ENCODE data around the gene PALB2. TPM values are rescaled to one million over a fixed set of nuclear protein-coding genes. Genes with fewer than 3 reads are reported as not detected.

PALB2 gene
- total RNA-seq, 5 donors from 2014 or later (not counting 1 experiment from before 2014, with no cell fraction given): 7.9 to 13.1 (median 12.5) TPM

GRCh38 chr16:23580391-23580790 lies 60.7 kb downstream of the PALB2 start:
- ATAC-seq (replicated peaks in 1 of 4) (no peak), DNase-seq (no peak)
- no peak overlapping the region for H3K27ac ChIP-seq (ENCODE audit: low read length)
- H3K27ac Mint-ChIP-seq: no peak overlapping the region
- no peaks in the 10 kb centered on the region for H3K27me3 Mint-ChIP-seq
- H3K4me3 ChIP-seq (ENCODE audit: control insufficient read depth in 1 of 2, extremely low read depth in 1 of 2, low read length in 1 of 2): no peak overlapping the region
- no peaks in the 10 kb centered on the region for H3K4me1 ChIP-seq (ENCODE audit: control insufficient read depth in 1 of 2, extremely low read depth in 1 of 2, insufficient read depth in 2 of 2, low read length in 2 of 2)
- ChIA-PET POLR2A (no interaction called here), CTCF (no interaction called here)
- H3K36me3 Mint-ChIP-seq: peaks cover 27% of the 10 kb centered on the region
- H3K4me1 Mint-ChIP-seq: no peaks in the 10 kb centered on the region
- no peaks in the 10 kb centered on the region for H3K9me3 ChIP-seq
- H3K9me3 Mint-ChIP-seq: no peaks in the 10 kb centered on the region
- H3K4me3 Mint-ChIP-seq: no peak overlapping the region
- H3K27me3 ChIP-seq (replicated peaks in 1 of 2; ENCODE audit: control insufficient read depth in 2 of 2, extremely low read depth in 1 of 2, insufficient read depth in 2 of 2, low read length in 1 of 2): no peaks in the 10 kb centered on the region
- H3K36me3 ChIP-seq (ENCODE audit: control insufficient read depth in 2 of 2, extremely low read depth in 1 of 2, insufficient read depth in 1 of 2, low read length in 1 of 2): peaks cover 0 to 46% of the 10 kb centered on the region in 2 donors

DNA sequence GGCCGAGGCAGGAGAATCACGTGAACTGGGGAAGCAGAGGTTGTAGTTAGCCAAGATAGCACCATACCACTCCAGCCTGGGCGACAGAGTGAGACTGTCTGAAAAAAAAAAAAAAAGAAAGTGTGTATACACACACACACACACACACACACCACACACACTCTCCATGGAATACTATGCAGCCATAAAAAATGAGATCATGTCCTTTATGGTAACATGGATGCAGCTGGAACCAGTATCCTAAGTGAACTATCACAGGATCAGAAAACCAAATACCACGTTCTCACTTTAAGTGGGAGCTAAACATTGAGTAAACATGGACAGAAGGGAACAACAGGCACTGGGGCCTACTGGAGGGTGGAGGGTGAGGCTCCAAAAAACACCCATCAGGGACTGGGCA lies 61.7 kb downstream of the PALB2 start:
- ChIA-PET POLR2A (no interaction called here), CTCF (no interaction called here)
- no peak overlapping the region for H3K27ac ChIP-seq (ENCODE audit: low read length)
- no peaks in the 10 kb centered on the region for H3K27me3 ChIP-seq (replicated peaks in 1 of 2; ENCODE audit: control insufficient read depth in 2 of 2, extremely low read depth in 1 of 2, insufficient read depth in 2 of 2, low read length in 1 of 2)
- no peak overlapping the region for H3K27ac Mint-ChIP-seq
- no peaks in the 10 kb centered on the region for H3K9me3 Mint-ChIP-seq
- H3K4me1 ChIP-seq (ENCODE audit: control insufficient read depth in 1 of 2, extremely low read depth in 1 of 2, insufficient read depth in 2 of 2, low read length in 2 of 2): no peaks in the 10 kb centered on the region
- WGBS (ENCODE audit: insufficient coverage): no CpG with 5 or more reads among the region's 4 CpGs
- H3K27me3 Mint-ChIP-seq: no peaks in the 10 kb centered on the region
- peaks cover 28% of the 10 kb centered on the region for H3K36me3 Mint-ChIP-seq
- no peaks in the 10 kb centered on the region for H3K9me3 ChIP-seq
- H3K36me3 ChIP-seq (ENCODE audit: control insufficient read depth in 2 of 2, extremely low read depth in 1 of 2, insufficient read depth in 1 of 2, low read length in 1 of 2): peaks cover 0 to 37% of the 10 kb centered on the region in 2 donors
- H3K4me3 Mint-ChIP-seq: no peak overlapping the region
- no peak overlapping the region for H3K4me3 ChIP-seq (ENCODE audit: control insufficient read depth in 1 of 2, extremely low read depth in 1 of 2, low read length in 1 of 2)
- ATAC-seq (replicated peaks in 1 of 4) (no peak), DNase-seq (no peak)
- no peaks in the 10 kb centered on the region for H3K4me1 Mint-ChIP-seq

GRCh38 chr16:23578101-23578830 lies 62.8 kb downstream of the PALB2 start:
- DNase-seq (no peak), ATAC-seq (replicated peaks in 1 of 4) (no peak)
- Histone ChIP-seq H3K27me3 (replicated peaks in 1 of 2; ENCODE audit: control insufficient read depth in 2 of 2, extremely low read depth in 1 of 2, insufficient read depth in 2 of 2, low read length in 1 of 2) (no peaks in the 10 kb centered on the region), H3K4me3 (ENCODE audit: control insufficient read depth in 1 of 2, extremely low read depth in 1 of 2, low read length in 1 of 2) (no peak overlapping the region), H3K4me1 (ENCODE audit: control insufficient read depth in 1 of 2, extremely low read depth in 1 of 2, insufficient read depth in 2 of 2, low read length in 2 of 2) (no peaks in the 10 kb centered on the region), H3K9me3 (no peaks in the 10 kb centered on the region), H3K27ac (ENCODE audit: low read length) (no peak overlapping the region), H3K36me3 (ENCODE audit: control insufficient read depth in 2 of 2, extremely low read depth in 1 of 2, insufficient read depth in 1 of 2, low read length in 1 of 2) (peaks cover 0 to 35% of the 10 kb centered on the region in 2 donors)
- POLR2A ChIA-PET: no interaction called here
- no peak overlapping the region for H3K4me3 Mint-ChIP-seq
- no peak overlapping the region for H3K27ac Mint-ChIP-seq
- no peaks in the 10 kb centered on the region for H3K4me1 Mint-ChIP-seq
- 100% methylated on average over 2 of the region's 5 CpGs for whole genome bisulfite sequencing (ENCODE audit: insufficient coverage)
- H3K36me3 Mint-ChIP-seq: peaks cover 24% of the 10 kb centered on the region
- no peaks in the 10 kb centered on the region for H3K27me3 Mint-ChIP-seq
- H3K9me3 Mint-ChIP-seq: no peaks in the 10 kb centered on the region
- CTCF ChIA-PET: no interaction called here

DNA sequence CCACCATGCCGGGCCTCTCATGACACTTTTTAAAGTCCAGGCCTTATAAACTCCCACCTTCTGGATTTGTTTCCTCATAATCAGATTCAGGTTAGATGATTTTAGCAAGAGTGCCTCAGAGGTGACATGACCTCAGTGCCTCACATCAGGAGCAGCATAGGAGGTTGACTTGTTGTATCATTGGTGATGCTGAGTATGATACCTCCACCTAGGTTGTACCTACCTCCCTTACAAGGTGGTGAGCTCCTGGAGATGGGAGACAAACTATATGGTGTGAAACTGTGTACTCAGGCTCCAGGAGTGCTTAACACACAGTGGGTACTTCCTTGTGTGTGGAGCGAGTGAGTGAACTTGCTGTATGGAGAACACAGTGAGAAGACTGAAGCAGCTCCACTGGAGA lies 63.6 kb downstream of the PALB2 start:
- Histone ChIP-seq H3K4me1 (ENCODE audit: control insufficient read depth in 1 of 2, extremely low read depth in 1 of 2, insufficient read depth in 2 of 2, low read length in 2 of 2) (no peaks in the 10 kb centered on the region), H3K27me3 (replicated peaks in 1 of 2; ENCODE audit: control insufficient read depth in 2 of 2, extremely low read depth in 1 of 2, insufficient read depth in 2 of 2, low read length in 1 of 2) (no peaks in the 10 kb centered on the region), H3K36me3 (ENCODE audit: control insufficient read depth in 2 of 2, extremely low read depth in 1 of 2, insufficient read depth in 1 of 2, low read length in 1 of 2) (peaks cover 1 to 42% of the 10 kb centered on the region in 2 donors), H3K4me3 (ENCODE audit: control insufficient read depth in 1 of 2, extremely low read depth in 1 of 2, low read length in 1 of 2) (no peak overlapping the region), H3K27ac (ENCODE audit: low read length) (no peak overlapping the region), H3K9me3 (no peaks in the 10 kb centered on the region)
- Mint-ChIP-seq H3K9me3 (no peaks in the 10 kb centered on the region), H3K36me3 (peaks cover 24% of the 10 kb centered on the region), H3K27ac (no peak overlapping the region), H3K4me3 (no peak overlapping the region), H3K4me1 (no peaks in the 10 kb centered on the region), H3K27me3 (no peaks in the 10 kb centered on the region)
- POLR2A ChIA-PET: no interaction called here
- no peak for DNase-seq
- WGBS (ENCODE audit: insufficient coverage): 90% methylated on average over 1 of the region's 2 CpGs
- CTCF ChIA-PET: no interaction called here
- ATAC-seq (replicated peaks in 1 of 4): no peak

- Histone ChIP-seq H3K36me3 (ENCODE audit: control insufficient read depth in 2 of 2, extremely low read depth in 1 of 2, insufficient read depth in 1 of 2, low read length in 1 of 2) (peaks cover 8 to 48% of the 10 kb centered on the region in 2 donors), H3K9me3 (no peaks in the 10 kb centered on the region), H3K27me3 (replicated peaks in 1 of 2; ENCODE audit: control insufficient read depth in 2 of 2, extremely low read depth in 1 of 2, insufficient read depth in 2 of 2, low read length in 1 of 2) (no peaks in the 10 kb centered on the region), H3K4me1 (ENCODE audit: control insufficient read depth in 1 of 2, extremely low read depth in 1 of 2, insufficient read depth in 2 of 2, low read length in 2 of 2) (no peaks in the 10 kb centered on the region), H3K4me3 (ENCODE audit: control insufficient read depth in 1 of 2, extremely low read depth in 1 of 2, low read length in 1 of 2) (no peak overlapping the region), H3K27ac (ENCODE audit: low read length) (no peak overlapping the region)
- ChIA-PET CTCF (interaction anchor here in 1 of 2 donors (1.7 kb wide), 1 partner anchor 21 kb away, joined by 4 read pairs; the partner anchor contains the start of gene NDUFAB1), POLR2A (no interaction called here)
- no peaks in the 10 kb centered on the region for H3K9me3 Mint-ChIP-seq
- ATAC-seq (replicated peaks in 1 of 4) (no peak), DNase-seq (no peak)
- H3K36me3 Mint-ChIP-seq: peaks cover 30% of the 10 kb centered on the region
- peaks cover 0 to 3% (median 0%) of the 10 kb centered on the region in 3 donors for H3K4me1 Mint-ChIP-seq
- no peak overlapping the region for H3K4me3 Mint-ChIP-seq
- H3K27me3 Mint-ChIP-seq: no peaks in the 10 kb centered on the region
- no CpG with 5 or more reads among the region's 3 CpGs for WGBS (ENCODE audit: insufficient coverage)
- no peak overlapping the region for H3K27ac Mint-ChIP-seq
Measured at GRCh38 chr16:23575834-23576233, 65.3 kb downstream of the PALB2 start.

DNA sequence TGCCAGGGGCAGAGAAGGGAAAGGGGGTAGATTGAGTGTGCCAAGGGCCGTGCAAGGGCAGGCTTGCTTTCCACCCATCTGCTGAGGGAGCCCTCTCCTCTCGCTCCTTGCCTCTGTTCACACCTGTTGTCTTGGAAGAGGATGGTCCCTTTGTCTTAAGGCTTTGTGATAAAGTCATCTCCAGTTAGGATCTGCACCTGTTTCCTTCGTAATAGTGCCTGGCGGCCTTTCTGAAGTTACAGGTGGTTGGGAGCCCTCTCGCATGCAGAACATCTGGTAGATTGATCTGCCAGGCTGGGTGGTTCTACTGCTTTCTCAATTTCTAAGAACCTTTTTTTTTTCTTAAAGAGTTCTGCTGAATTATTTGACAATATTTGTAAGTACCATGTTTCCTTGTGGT lies 67.3 kb downstream of the PALB2 start:
- DNase-seq (no peak), ATAC-seq (replicated peaks in 1 of 4) (no peak)
- H3K27ac Mint-ChIP-seq: no peak overlapping the region
- H3K4me3 Mint-ChIP-seq: no peak overlapping the region
- H3K27ac ChIP-seq (ENCODE audit: low read length): no peak overlapping the region
- no peaks in the 10 kb centered on the region for H3K4me1 ChIP-seq (ENCODE audit: control insufficient read depth in 1 of 2, extremely low read depth in 1 of 2, insufficient read depth in 2 of 2, low read length in 2 of 2)
- H3K4me3 ChIP-seq (ENCODE audit: control insufficient read depth in 1 of 2, extremely low read depth in 1 of 2, low read length in 1 of 2): no peak overlapping the region
- H3K36me3 ChIP-seq (ENCODE audit: control insufficient read depth in 2 of 2, extremely low read depth in 1 of 2, insufficient read depth in 1 of 2, low read length in 1 of 2): peaks cover 8 to 48% of the 10 kb centered on the region in 2 donors
- POLR2A ChIA-PET: no interaction called here
- H3K27me3 ChIP-seq (replicated peaks in 1 of 2; ENCODE audit: control insufficient read depth in 2 of 2, extremely low read depth in 1 of 2, insufficient read depth in 2 of 2, low read length in 1 of 2): no peaks in the 10 kb centered on the region
- peaks cover 0 to 3% (median 0%) of the 10 kb centered on the region in 3 donors for H3K4me1 Mint-ChIP-seq
- H3K36me3 Mint-ChIP-seq: peaks cover 26% of the 10 kb centered on the region
- WGBS (ENCODE audit: insufficient coverage): 64% methylated on average over 4 of the region's 5 CpGs
- CTCF ChIA-PET: no interaction called here
- H3K9me3 ChIP-seq: no peaks in the 10 kb centered on the region
- H3K9me3 Mint-ChIP-seq: no peaks in the 10 kb centered on the region
- H3K27me3 Mint-ChIP-seq: no peaks in the 10 kb centered on the region

DNA sequence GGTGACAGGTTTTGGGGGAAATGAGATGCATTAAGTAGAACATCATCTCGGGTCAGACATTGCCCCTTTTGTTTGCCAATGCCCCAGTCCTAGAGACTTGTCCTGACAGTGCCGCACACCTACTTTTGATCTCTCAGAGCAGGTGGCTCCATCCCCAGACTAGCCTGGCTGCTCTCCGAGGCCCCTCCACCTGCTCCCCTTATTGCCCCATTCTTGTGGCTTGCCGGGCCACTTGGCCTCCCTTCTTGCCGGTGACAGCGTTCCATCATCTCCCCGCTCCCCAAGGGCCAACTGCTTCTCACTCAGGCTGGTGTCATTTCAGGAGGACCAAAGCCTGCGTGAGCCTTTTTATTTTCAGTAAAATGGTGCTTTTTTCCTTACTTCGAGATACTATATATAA lies 68.7 kb downstream of the PALB2 start:
- Histone ChIP-seq H3K4me3 (ENCODE audit: control insufficient read depth in 1 of 2, extremely low read depth in 1 of 2, low read length in 1 of 2) (no peak overlapping the region), H3K27me3 (replicated peaks in 1 of 2; ENCODE audit: control insufficient read depth in 2 of 2, extremely low read depth in 1 of 2, insufficient read depth in 2 of 2, low read length in 1 of 2) (no peaks in the 10 kb centered on the region), H3K36me3 (ENCODE audit: control insufficient read depth in 2 of 2, extremely low read depth in 1 of 2, insufficient read depth in 1 of 2, low read length in 1 of 2) (peaks cover 8 to 52% of the 10 kb centered on the region in 2 donors), H3K4me1 (ENCODE audit: control insufficient read depth in 1 of 2, extremely low read depth in 1 of 2, insufficient read depth in 2 of 2, low read length in 2 of 2) (no peaks in the 10 kb centered on the region), H3K9me3 (no peaks in the 10 kb centered on the region), H3K27ac (ENCODE audit: low read length) (no peak overlapping the region)
- H3K4me3 Mint-ChIP-seq: no peak overlapping the region
- no peak for DNase-seq
- WGBS (ENCODE audit: insufficient coverage): 96% methylated on average over 7 of the region's 9 CpGs
- ChIA-PET POLR2A (no interaction called here), CTCF (no interaction called here)
- ATAC-seq (replicated peaks in 1 of 4): no peak
- H3K4me1 Mint-ChIP-seq: peaks cover 0 to 3% (median 0%) of the 10 kb centered on the region in 3 donors
- no peaks in the 10 kb centered on the region for H3K27me3 Mint-ChIP-seq
- H3K36me3 Mint-ChIP-seq: peaks cover 27% of the 10 kb centered on the region
- H3K9me3 Mint-ChIP-seq: no peaks in the 10 kb centered on the region
- no peak overlapping the region for H3K27ac Mint-ChIP-seq

Measured in T-cell (primary cell).